ENCODE measurements around the gene NOPCHAP1. TPM values are rescaled to one million over a fixed set of nuclear protein-coding genes. Genes with fewer than 3 reads are reported as not detected.
"Not testable (repeated sequence)": the region's sequence is repeated elsewhere in the genome, so short reads cannot be mapped to it uniquely, and the experiment has no call there.

NOPCHAP1 gene
- total RNA-seq, 1 experiment from 2014 or later = 33.3 TPM

- intact Hi-C loops (cut with micrococcal nuclease) = no loop called here
- Mint-ChIP-seq H3K36me3 (ENCODE audit: insufficient read depth, unreplicated experiment) (no peaks in the 10 kb centered on the region), H3K4me1 (ENCODE audit: insufficient read depth, unreplicated experiment) (peaks cover 7% of the 10 kb centered on the region), H3K9me3 (ENCODE audit: unreplicated experiment) (no peaks in the 10 kb centered on the region), H3K27me3 (ENCODE audit: insufficient read depth, unreplicated experiment) (no peaks in the 10 kb centered on the region), H3K27ac (ENCODE audit: low read depth, unreplicated experiment) (no peak overlapping the region), H3K4me3 (ENCODE audit: unreplicated experiment) (no peak overlapping the region)
- no TSS peak for BruUV-seq (replicated peaks)
- ChIA-PET CTCF (interaction anchor here (1.1 kb wide), 1 partner anchor 18 kb away, joined by 3 read pairs; no protein-coding TSS in a partner anchor), POLR2A (no interaction called here)
- no peak for TF ChIP-seq CTCF (IDR thresholded peaks at IDR 0.05; ENCODE audit: unreplicated experiment)
- no peak for DNase-seq (ENCODE audit: unreplicated experiment)
Observed at GRCh38 chr12:104976703-104977102, 9.4 kb upstream of the NOPCHAP1 start.

GRCh38 chr12:104977688-104978087, 8.4 kb upstream of the NOPCHAP1 start:
- intact Hi-C loops (cut with micrococcal nuclease); H3K4me1 Mint-ChIP-seq (ENCODE audit: insufficient read depth, unreplicated experiment); H3K36me3 Mint-ChIP-seq (ENCODE audit: insufficient read depth, unreplicated experiment); H3K27ac Mint-ChIP-seq (ENCODE audit: low read depth, unreplicated experiment); BruUV-seq (replicated peaks); H3K27me3 Mint-ChIP-seq (ENCODE audit: insufficient read depth, unreplicated experiment); POLR2A ChIA-PET; H3K9me3 Mint-ChIP-seq (ENCODE audit: unreplicated experiment); DNase-seq (ENCODE audit: unreplicated experiment); H3K4me3 Mint-ChIP-seq (ENCODE audit: unreplicated experiment): not testable (repeated sequence)
- CTCF ChIA-PET = interaction anchor here (1.1 kb wide), 1 partner anchor 19 kb away, joined by 3 read pairs; no protein-coding TSS in a partner anchor

GRCh38 chr12:104985206-104985605, 910 bp upstream of the NOPCHAP1 start:
- CTCF ChIA-PET = interaction anchor here (1.7 kb wide), 1 partner anchor 26 kb away, joined by 6 read pairs; no protein-coding TSS in a partner anchor
- POLR2A ChIA-PET = interaction anchor here (0.8 to 2.5 kb wide), 4 partner anchors 10 to 32 kb away, joined by 3 to 20 read pairs (median 5); partner anchors contain the start of gene SLC41A2
- no peak for TF ChIP-seq CTCF (IDR thresholded peaks at IDR 0.05; ENCODE audit: unreplicated experiment)
- Mint-ChIP-seq H3K27ac (ENCODE audit: low read depth, unreplicated experiment) (no peak overlapping the region), H3K4me1 (ENCODE audit: insufficient read depth, unreplicated experiment) (peaks cover 30% of the 10 kb centered on the region), H3K4me3 (ENCODE audit: unreplicated experiment) (peak overlapping the region; percentile 84), H3K9me3 (ENCODE audit: unreplicated experiment) (no peaks in the 10 kb centered on the region), H3K27me3 (ENCODE audit: insufficient read depth, unreplicated experiment) (no peaks in the 10 kb centered on the region), H3K36me3 (ENCODE audit: insufficient read depth, unreplicated experiment) (peaks cover 11% of the 10 kb centered on the region)
- no peak for DNase-seq (ENCODE audit: unreplicated experiment)
- no TSS peak for BruUV-seq (replicated peaks)
- intact Hi-C loops (cut with micrococcal nuclease) = no loop called here

GRCh38 chr12:104990950-104991349, 4.8 kb downstream of the NOPCHAP1 start:
- no peak for DNase-seq (ENCODE audit: unreplicated experiment)
- intact Hi-C loops (cut with micrococcal nuclease) = no loop called here
- H3K27me3 Mint-ChIP-seq (ENCODE audit: insufficient read depth, unreplicated experiment) = no peaks in the 10 kb centered on the region
- POLR2A ChIA-PET = no interaction called here
- no peak overlapping the region for H3K4me3 Mint-ChIP-seq (ENCODE audit: unreplicated experiment)
- H3K9me3 Mint-ChIP-seq (ENCODE audit: unreplicated experiment) = no peaks in the 10 kb centered on the region
- H3K36me3 Mint-ChIP-seq (ENCODE audit: insufficient read depth, unreplicated experiment) = peaks cover 56% of the 10 kb centered on the region
- CTCF ChIA-PET = interaction anchor here (0.8 kb wide), 2 partner anchors 13 to 32 kb away, joined by 3 read pairs; no protein-coding TSS in a partner anchor
- H3K4me1 Mint-ChIP-seq (ENCODE audit: insufficient read depth, unreplicated experiment) = peaks cover 24% of the 10 kb centered on the region
- TF ChIP-seq CTCF (IDR thresholded peaks at IDR 0.05; ENCODE audit: unreplicated experiment) = no peak
- BruUV-seq (replicated peaks) = no TSS peak
- no peak overlapping the region for H3K27ac Mint-ChIP-seq (ENCODE audit: low read depth, unreplicated experiment)

Measured in MCF 10A (cell line).